ENCODE data around the gene CPTP. TPM values are rescaled to one million over a fixed set of nuclear protein-coding genes. Genes with fewer than 3 reads are reported as not detected.

Gene CPTP
- total RNA-seq, 1 donor from 2014 or later = 20.8 TPM

GRCh38 chr1:1305300-1306069 is 19.1 kb upstream of the CPTP start:
- intact Hi-C loops (cut with micrococcal nuclease) = loop anchor here (5.0 kb wide), 4 partner anchors 73 to 602 kb away; partner anchors contain the start of genes B3GALT6, ISG15 and SDF4

GRCh38 chr1:1306070-1306660 is 18.4 kb upstream of the CPTP start:
- intact Hi-C loops (cut with micrococcal nuclease) = loop anchor here (5.0 kb wide), 4 partner anchors 74 to 601 kb away; partner anchors contain the start of genes B3GALT6, ISG15 and SDF4

GRCh38 chr1:1306661-1307260 is 17.8 kb upstream of the CPTP start:
- intact Hi-C loops (cut with micrococcal nuclease) = loop anchor here (5.0 kb wide), 4 partner anchors 74 to 601 kb away; partner anchors contain the start of genes B3GALT6, ISG15 and SDF4

GRCh38 chr1:1307261-1307922 is 17.2 kb upstream of the CPTP start:
- intact Hi-C loops (cut with micrococcal nuclease) = loop anchor here (5.0 kb wide), 4 partner anchors 75 to 600 kb away; partner anchors contain the start of genes B3GALT6, ISG15 and SDF4

GRCh38 chr1:1307923-1308755 is 16.5 kb upstream of the CPTP start, which contains the start of the genes ACAP3 and PUSL1:
Gene ACAP3, minus strand, starts transcription at chr1:1307930. Its CDS starts 115 bp downstream, at chr1:1307815.
Gene PUSL1, plus strand, starts transcription at chr1:1308597. Its CDS starts 47 bp downstream, at chr1:1308644.
- intact Hi-C loops (cut with micrococcal nuclease) = loop anchor here (1.0 to 5.0 kb wide), 13 partner anchors 16 to 599 kb away; partner anchors contain the start of genes ATAD3B, AURKAIP1, B3GALT6 and C1orf159

- intact Hi-C loops (cut with micrococcal nuclease) = loop anchor here (1.0 to 5.0 kb wide), 13 partner anchors 15 to 598 kb away; partner anchors contain the start of genes ATAD3B, AURKAIP1, B3GALT6 and C1orf159
Measured at GRCh38 chr1:1308756-1309250, 15.8 kb upstream of the CPTP start.

GRCh38 chr1:1309251-1310108 is 15.1 kb upstream of the CPTP start:
- intact Hi-C loops (cut with micrococcal nuclease) = loop anchor here (2.0 to 5.0 kb wide), 6 partner anchors 77 to 598 kb away; partner anchors contain the start of genes B3GALT6, CCNL2, ISG15 and MIB2

- intact Hi-C loops (cut with micrococcal nuclease) = no loop called here
Measured at GRCh38 chr1:1310109-1310385, 14.6 kb upstream of the CPTP start.

GRCh38 chr1:1310476-1311053 is 14.0 kb upstream of the CPTP start:
- intact Hi-C loops (cut with micrococcal nuclease) = no loop called here

- intact Hi-C loops (cut with micrococcal nuclease) = no loop called here
Measured at GRCh38 chr1:1311107-1312104, 13.2 kb upstream of the CPTP start.

- intact Hi-C loops (cut with micrococcal nuclease) = no loop called here
Measured at GRCh38 chr1:1312450-1313314, 11.9 kb upstream of the CPTP start.

GRCh38 chr1:1313500-1314236 is 10.9 kb upstream of the CPTP start:
- intact Hi-C loops (cut with micrococcal nuclease) = no loop called here

GRCh38 chr1:1314237-1314586 is 10.4 kb upstream of the CPTP start:
- intact Hi-C loops (cut with micrococcal nuclease) = no loop called here

GRCh38 chr1:1314678-1315335 is 9.8 kb upstream of the CPTP start:
- intact Hi-C loops (cut with micrococcal nuclease) = no loop called here

- intact Hi-C loops (cut with micrococcal nuclease) = no loop called here
Measured at GRCh38 chr1:1315435-1315954, 9.1 kb upstream of the CPTP start.

All from T-helper 1 cell treated with Interleukin-12 subunit alpha and Interleukin-12 subunit beta and Interleukin-4 antibody, amounts not matched to agents 30 ng/mL and 1 ng/mL, for 36 hours (primary cell).